ENCODE data around the gene CWF19L1.
A peak's percentile ranks its signal among the peaks of the same experiment; 100 is the strongest.

Gene CWF19L1

DNA sequence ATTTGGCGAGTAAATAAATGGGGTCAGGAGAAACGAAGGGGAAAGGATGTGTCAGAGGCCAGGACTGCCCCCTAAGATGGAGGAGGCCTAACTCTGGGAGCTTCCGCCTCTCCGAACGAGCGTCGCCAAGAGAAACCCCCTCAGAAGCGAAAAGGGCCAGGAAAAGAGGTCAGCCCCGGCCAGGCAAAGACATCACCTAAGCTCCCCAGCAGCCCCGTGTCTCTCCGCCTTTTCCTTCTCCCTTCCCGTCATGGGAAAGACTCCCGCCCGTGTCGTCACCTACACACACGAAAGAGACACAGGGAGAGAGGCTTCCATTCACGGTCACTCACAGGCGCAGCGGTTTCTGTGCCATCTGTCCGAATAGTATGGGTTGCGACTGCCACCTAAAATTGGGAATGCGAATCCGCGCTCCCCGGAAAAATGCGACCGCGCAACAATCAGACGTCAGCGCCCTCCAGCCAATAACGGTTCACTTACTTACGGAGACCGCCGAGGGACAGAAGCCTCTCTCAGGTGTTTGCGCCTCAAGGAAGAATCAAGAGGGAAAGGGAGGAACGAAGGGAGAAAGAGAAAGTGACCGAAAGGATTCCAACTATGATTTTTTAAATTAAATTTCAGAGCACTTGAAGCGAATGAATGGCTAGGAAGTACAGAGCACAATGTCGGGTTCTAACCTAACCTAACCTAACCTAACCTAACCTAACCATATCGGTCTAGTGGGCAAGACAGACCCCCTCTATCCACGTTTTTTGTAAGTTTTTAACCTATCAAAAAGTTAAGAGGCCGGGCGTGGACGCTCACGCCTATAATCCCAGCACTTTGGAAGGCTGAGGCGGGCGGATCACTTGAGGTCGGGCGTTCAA is at the start of gene CWF19L1:
Gene CWF19L1 (minus strand): TSS at position 400 of the 866 bp plus-strand sequence. CDS start 45 bp downstream, at position 355.
- H2AFZ ChIP-seq (ENCODE audit: low read length): peak within 1 kb of the TSS; percentile 97
- H3K9me3 ChIP-seq (ENCODE audit: insufficient read depth, low read depth, low read length): no peaks in the 10 kb centered on the region
- H3F3A ChIP-seq (ENCODE audit: low read depth): no peaks in the 10 kb centered on the region
- TF ChIP-seq CTCF (conservative IDR thresholded peaks at IDR 0.05; ENCODE audit: low read length): no peak
- no peak for TF ChIP-seq EZH2phosphoT487 (IDR thresholded peaks at IDR 0.05; ENCODE audit: borderline replicate concordance)
- H3K36me3 ChIP-seq (ENCODE audit: insufficient read depth, low read length): no peaks in the 10 kb centered on the region
- no peaks in the 10 kb centered on the region for H4K20me1 ChIP-seq (ENCODE audit: insufficient read depth, low read length, poor library complexity, severe bottlenecking)
- H3K4me3 ChIP-seq (ENCODE audit: low read length, poor library complexity, severe bottlenecking): peak within 1 kb of the TSS; percentile 89
- peaks cover 11% of the 10 kb centered on the region for H3K4me1 ChIP-seq (ENCODE audit: insufficient read depth, low read length, poor library complexity, severe bottlenecking)
- H3K27me3 ChIP-seq (ENCODE audit: insufficient read depth, low read length, poor library complexity, severe bottlenecking): no peaks in the 10 kb centered on the region
- peak within 1 kb of the TSS; percentile 86 for H3K9ac ChIP-seq (ENCODE audit: low read depth, low read length, poor library complexity, severe bottlenecking)
- H3K9me2 ChIP-seq (replicated peaks; ENCODE audit: low read depth, low read length): no peaks in the 10 kb centered on the region
- H3K79me2 ChIP-seq (ENCODE audit: insufficient read depth, low read length): peaks cover 40% of the 10 kb centered on the region
- peak within 1 kb of the TSS; percentile 50 for H3K4me2 ChIP-seq (ENCODE audit: low read depth, low read length, poor library complexity, severe bottlenecking)

DNA sequence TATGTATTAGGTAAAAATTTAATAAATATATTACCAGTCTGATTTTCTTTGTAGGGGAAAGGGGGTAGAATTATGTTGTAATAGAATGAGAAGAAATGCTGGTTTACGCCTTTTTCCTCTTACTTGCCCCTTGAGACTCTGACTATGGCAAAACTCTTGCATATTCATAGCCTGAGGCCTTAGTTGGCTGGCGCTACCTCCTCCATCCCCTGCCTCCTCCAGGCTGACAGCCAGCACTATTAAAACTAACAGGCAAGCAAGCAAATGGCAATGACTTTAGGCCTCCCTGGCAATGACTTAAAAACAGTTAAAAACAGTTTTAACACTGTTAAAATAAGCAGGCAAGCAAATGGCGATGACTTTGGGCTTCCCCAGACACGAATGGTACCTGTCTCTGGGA is 48.2 kb upstream of the CWF19L1 start:
- Histone ChIP-seq H3K4me3 (ENCODE audit: low read length, poor library complexity, severe bottlenecking) (no peak overlapping the region), H3K9ac (ENCODE audit: low read depth, low read length, poor library complexity, severe bottlenecking) (no peak overlapping the region), H3K27me3 (ENCODE audit: insufficient read depth, low read length, poor library complexity, severe bottlenecking) (no peaks in the 10 kb centered on the region), H3K9me3 (ENCODE audit: insufficient read depth, low read depth, low read length) (no peaks in the 10 kb centered on the region), H3K9me2 (replicated peaks; ENCODE audit: low read depth, low read length) (no peaks in the 10 kb centered on the region), H3K4me1 (ENCODE audit: insufficient read depth, low read length, poor library complexity, severe bottlenecking) (no peaks in the 10 kb centered on the region), H3K4me2 (ENCODE audit: low read depth, low read length, poor library complexity, severe bottlenecking) (no peak overlapping the region), H3F3A (ENCODE audit: low read depth) (no peaks in the 10 kb centered on the region), H4K20me1 (ENCODE audit: insufficient read depth, low read length, poor library complexity, severe bottlenecking) (no peaks in the 10 kb centered on the region), H3K79me2 (ENCODE audit: insufficient read depth, low read length) (no peaks in the 10 kb centered on the region), H3K36me3 (ENCODE audit: insufficient read depth, low read length) (no peaks in the 10 kb centered on the region), H2AFZ (ENCODE audit: low read length) (no peak overlapping the region)
- TF ChIP-seq CTCF (conservative IDR thresholded peaks at IDR 0.05; ENCODE audit: low read length): no peak
- no peak for TF ChIP-seq EZH2phosphoT487 (IDR thresholded peaks at IDR 0.05; ENCODE audit: borderline replicate concordance)

DNA sequence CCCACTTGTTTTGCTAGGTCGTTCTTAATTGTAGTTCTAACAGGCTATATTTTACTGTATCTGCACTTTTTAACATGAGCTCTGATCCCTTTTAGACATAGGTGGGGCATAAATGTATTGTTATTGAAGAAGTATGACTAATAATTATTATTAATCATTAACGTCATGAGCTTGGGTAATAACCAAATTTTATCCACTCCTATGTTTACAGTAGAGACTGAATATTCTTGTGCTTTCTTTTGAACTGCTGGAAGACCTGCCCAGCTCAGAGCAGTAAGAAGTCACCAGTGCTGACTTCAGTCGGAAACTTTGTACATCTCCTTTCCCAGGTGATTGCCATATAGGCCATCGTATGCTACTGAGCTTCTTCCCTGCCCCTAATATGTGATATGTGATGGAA is 43.9 kb upstream of the CWF19L1 start:
- Histone ChIP-seq H3K27me3 (ENCODE audit: insufficient read depth, low read length, poor library complexity, severe bottlenecking) (peaks cover 5% of the 10 kb centered on the region), H3K4me2 (ENCODE audit: low read depth, low read length, poor library complexity, severe bottlenecking) (no peak overlapping the region)
- TF ChIP-seq EZH2phosphoT487 (IDR thresholded peaks at IDR 0.05; ENCODE audit: borderline replicate concordance) (no peak), CTCF (conservative IDR thresholded peaks at IDR 0.05; ENCODE audit: low read length) (no peak)

More for the DNA sequence above, 43.9 kb upstream of the CWF19L1 start:
- no peak overlapping the region for H3K9ac ChIP-seq (ENCODE audit: low read depth, low read length, poor library complexity, severe bottlenecking)
- H3K4me3 ChIP-seq (ENCODE audit: low read length, poor library complexity, severe bottlenecking): no peak overlapping the region
- no peaks in the 10 kb centered on the region for H4K20me1 ChIP-seq (ENCODE audit: insufficient read depth, low read length, poor library complexity, severe bottlenecking)
- no peaks in the 10 kb centered on the region for H3K36me3 ChIP-seq (ENCODE audit: insufficient read depth, low read length)
- no peaks in the 10 kb centered on the region for H3K9me2 ChIP-seq (replicated peaks; ENCODE audit: low read depth, low read length)
- H3K4me1 ChIP-seq (ENCODE audit: insufficient read depth, low read length, poor library complexity, severe bottlenecking): no peaks in the 10 kb centered on the region
- H3K9me3 ChIP-seq (ENCODE audit: insufficient read depth, low read depth, low read length): no peaks in the 10 kb centered on the region
- H3F3A ChIP-seq (ENCODE audit: low read depth): no peaks in the 10 kb centered on the region
- no peaks in the 10 kb centered on the region for H3K79me2 ChIP-seq (ENCODE audit: insufficient read depth, low read length)
- no peak overlapping the region for H2AFZ ChIP-seq (ENCODE audit: low read length)

Data from Loucy (cell line).